Measurements from ENCODE around the gene FOXL3.
"Not testable (repeated sequence)": the region's sequence is repeated elsewhere in the genome, so short reads cannot be mapped to it uniquely, and the experiment has no call there.

FOXL3 gene

DNA sequence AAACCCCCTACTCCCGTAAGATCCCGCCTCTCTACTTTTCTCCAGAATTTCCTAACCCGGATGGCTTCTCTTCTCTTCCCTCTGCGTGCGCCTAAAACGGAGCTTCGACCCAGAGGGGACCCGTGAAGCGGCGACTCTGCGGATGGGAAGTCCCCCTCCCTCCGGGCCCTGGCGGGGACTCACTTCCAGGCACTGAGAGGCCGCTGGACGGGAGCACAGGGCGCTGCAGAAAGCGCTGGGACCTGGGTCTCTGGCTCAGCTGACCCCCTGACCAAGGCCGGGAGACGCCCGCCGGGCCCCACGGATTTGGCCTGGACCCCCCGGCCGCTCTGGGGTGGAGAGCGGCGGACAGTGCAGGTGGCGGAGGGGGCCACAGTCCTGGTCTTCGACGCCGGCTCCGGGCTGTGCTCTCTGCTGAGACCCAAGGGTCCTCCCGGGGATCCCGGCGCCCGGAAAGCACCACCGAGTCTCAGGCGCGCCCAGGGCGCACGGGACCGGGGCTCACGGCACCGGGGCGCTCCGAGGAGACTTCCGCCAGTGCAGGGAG lies 688 bp upstream of the FOXL3 start:
- peak; percentile 42 for DNase-seq (ENCODE audit: low spot score)

DNA sequence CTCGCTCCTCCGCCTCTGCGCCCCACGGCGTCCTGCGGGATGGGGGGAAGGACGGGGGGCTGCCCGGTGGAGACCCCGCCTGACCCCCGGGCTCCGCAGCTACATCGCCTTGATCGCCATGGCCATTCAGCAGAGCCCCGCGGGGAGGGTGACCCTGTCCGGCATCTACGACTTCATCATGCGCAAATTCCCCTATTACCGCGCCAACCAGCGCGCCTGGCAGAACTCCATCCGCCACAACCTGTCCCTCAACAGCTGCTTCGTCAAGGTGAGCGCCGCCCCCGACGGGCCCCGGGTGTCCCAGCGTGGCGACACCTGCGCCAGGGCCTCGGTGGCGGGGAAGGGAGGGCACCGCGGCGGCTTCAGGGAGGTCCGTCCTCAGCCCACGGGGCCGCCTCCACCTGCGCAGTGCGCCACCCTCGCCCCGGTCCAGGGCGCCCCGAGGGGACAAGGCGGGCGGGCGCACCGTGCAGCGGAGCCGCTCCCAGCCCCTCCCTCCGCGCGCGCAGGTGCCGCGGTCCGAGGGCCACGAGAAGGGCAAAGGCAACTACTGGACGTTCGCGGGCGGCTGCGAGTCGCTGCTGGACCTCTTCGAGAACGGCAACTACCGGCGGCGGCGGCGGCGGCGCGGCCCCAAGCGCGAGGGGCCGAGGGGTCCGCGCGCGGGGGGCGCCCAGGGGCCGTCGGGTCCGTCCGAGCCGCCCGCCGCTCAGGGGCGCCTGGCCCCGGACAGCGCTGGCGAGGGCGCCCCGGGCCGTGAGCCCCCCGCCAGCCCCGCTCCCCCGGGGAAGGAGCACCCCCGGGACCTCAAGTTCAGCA lies 793 bp downstream of the FOXL3 start:
- DNase-seq (ENCODE audit: low spot score): no peak

DNA sequence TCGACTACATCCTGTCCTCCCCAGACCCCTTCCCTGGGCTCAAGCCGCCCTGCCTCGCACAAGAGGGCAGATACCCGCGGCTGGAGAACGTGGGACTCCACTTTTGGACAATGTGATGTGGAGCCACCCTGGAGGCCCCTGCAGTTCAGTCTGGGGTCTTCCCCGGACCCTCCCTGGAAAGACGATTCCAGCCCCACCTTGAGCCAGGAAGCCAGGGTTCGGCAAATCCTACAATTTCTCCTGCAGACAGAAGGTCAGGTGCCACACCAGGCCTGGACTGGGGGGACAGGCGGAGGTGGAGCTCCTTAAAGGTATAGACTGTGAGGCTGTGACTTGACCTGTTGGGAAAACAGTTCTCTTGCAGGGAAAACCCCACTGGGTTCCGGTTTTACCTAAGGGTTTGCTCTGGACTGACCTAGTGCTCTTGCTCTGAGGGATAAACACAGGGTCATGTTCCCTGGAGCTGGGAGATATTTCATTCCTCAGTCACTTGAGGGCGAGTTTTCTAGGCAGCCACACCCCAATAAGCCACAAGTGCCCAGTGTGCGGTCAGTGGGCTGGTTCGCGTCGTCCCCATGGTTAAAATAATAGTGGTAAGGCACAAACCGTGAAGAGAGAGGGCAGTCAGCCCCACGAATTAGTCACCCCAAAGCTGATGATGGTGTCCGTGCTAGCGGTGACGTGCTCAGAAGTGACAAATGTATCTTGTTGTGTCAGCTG lies 1.6 kb downstream of the FOXL3 start:
- DNase-seq (ENCODE audit: low spot score): no peak

DNA sequence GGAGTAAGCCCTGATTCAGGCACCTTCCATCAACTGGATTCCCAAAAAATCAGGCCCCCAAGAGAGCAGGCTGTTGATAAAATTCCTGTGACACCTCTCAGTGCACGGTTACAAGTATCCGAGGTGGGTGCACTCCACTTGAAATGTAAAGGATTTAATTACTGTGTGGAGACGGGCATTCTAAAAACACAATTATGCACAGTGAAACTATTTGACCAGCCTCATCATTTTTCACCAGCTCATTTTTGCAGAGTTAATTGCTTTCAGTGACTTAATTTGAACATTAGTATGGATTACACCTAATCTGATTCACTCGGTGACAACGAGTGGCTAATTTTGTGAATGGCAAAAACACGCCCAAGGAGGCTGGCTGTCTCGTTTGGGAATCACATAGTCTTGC lies 2.3 kb downstream of the FOXL3 start:
- no peak for DNase-seq (ENCODE audit: low spot score)

DNA sequence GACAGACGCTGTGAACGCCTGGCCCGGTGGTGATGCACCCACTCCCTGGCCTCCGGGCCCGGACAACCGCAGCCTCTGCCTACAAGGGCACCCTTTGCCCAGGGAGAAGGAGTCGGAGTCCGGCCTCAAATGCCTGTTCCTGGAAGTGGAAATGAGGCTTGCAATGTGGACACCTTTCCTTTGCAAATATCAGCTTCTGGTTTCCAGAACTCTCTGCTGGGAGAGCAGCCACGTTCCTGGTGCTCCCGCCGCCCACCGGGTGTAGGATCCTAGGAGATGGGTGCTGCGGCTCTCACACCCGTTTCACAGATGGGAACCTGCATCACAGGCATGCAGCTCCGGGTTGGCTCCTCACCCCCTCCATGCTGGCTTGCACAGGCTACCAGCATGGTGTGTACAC lies 2.9 kb downstream of the FOXL3 start:
- no peak for DNase-seq (ENCODE audit: low spot score)

DNA sequence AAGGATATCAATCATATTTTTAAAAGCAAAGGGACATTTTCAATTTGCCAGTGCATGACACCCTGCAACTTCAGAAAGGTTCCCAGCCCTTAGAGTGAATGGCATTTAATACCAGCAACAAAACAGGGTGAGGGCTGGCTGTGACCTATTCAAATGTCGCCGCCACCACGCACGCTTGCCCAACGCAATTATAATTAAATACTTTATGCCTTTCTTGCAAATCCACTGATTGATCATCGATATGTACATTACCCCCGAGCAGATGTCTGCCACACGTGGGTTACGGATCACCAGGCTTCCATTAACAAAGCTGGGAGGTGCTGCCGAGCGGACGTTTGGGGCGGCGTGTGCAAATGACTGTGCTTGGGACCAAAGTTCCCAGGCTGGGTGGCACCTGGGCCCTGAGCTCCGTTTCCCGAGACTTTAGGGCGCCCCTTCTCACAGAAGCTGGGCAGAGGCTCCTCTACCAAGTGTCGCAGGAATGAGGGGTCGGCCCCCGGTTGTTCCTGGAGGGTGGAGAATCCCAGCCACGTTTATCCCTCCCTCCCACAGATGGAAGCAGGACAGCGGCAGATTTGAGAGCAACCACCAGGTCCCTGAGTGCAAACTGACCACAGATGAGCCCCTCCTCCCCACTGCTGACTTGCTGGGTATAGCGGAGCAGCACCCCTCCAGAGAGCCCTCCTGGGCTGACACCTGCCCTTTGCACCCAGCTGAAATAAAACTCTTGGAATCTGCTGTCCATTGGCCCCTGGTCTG lies 3.9 kb downstream of the FOXL3 start:
- no peak for DNase-seq (ENCODE audit: low spot score)

DNA sequence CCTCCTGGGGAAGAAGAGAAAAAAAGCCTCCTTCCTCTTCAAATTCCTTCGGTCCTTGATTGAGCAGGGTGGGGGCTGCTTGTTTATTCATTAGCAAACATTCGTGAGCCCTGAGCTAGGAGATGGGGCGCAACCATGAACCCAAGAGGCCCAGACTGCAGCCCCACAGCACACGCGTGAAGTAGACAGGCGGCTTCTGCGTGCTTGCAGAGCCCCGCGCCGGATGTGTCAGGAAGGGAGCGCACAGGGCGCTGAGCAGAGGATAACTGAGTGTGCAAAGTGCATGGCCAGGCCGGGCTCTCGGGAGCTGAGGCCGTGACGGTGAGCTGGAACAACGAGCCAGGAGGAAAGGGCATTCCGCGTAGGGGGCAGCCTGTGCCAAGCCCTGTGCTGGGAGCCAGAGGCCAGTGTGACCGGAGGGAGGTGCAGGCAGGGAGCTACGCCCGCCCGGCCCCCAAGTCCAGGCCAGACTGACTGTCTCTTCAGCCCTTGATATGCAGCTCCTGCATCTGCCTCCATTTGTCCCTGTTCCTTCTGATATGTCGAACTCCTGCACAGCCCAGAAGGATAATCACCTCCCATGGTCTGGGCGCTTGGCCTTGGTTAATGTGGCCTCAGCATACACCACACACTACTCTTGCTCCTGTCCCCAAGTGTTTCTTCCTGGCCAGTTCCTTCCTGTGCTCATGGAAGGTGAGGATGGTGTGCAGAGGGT lies 4.6 kb downstream of the FOXL3 start:
- peak; percentile 27 for DNase-seq (ENCODE audit: low spot score)

DNA sequence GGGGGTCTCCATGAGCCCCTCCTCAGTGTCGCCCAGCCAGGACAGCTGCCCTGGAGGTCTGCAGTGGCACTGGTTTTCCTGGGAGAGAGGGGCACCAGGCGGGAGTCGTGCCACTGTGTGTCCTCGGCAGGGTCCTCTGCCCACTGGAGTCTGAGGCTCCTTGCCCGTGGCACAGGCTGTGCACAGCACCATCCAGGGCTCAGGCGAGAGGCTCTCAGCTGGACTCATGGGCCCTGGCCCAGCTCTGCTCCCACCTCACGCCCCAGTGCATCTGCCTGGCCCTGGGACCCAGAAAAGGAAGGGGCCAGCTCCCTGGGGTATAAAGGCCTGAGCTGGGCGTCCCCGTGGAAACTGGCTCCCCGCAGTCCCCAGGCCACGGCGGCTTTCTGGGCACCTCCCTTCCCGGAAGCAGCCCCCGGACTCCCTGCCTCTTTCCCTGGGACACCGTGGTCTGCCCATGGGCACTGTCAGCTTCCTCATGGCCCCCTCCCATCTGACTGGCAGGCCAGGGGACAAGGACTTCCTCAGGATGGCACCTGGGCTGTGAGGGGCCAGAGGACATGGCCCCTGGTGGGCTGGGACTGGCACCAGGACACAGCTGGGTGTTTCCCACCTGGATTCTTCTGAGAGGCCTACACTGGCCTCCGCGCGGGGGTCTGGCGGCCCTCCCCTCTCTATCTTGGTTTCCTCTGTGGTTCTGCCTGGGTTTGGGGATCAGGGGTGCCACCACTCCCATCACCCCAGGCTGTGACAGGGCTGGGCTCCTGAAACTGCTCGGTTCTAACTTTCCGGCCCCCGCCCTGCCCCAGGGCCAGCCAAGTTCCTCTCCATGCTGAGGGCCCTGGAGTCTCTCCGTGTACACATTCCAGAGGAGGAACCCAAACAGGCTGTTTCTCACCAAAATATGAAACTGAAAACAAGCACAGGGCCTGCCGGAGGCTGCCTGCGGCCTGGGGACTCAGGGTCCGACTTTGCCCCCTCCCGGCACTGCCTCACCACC lies 5.5 kb downstream of the FOXL3 start:
- DNase-seq (ENCODE audit: low spot score): peak; percentile 30

DNA sequence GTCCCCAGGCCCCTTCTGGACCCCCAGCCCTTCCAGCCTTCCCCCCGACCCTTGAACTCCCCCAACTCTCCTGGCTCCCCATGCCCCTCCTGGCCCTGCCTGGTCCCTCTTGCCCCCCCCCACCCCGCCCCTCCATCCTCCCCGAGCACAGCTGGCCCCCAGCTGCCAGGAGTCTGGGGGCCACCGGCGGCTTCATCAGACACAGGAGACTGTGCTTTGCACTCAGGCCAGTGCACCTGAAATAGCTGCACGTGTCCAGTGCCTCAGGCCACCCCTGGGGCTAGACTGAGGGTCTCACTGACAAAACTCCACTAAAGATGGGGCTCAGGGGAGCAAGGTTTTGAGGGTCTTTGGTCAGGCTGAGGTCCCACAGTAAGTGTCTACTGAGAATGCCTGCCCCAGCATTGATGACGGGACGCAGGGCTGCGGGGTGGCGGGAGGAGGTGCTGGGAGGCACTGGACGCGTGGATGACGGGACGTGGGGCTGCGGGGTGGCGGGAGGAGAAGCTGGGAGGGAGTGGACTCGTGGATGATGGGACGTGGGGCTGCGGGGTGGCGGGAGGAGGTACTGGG lies 6.5 kb downstream of the FOXL3 start:
- DNase-seq (ENCODE audit: low spot score): peak; percentile 12

DNA sequence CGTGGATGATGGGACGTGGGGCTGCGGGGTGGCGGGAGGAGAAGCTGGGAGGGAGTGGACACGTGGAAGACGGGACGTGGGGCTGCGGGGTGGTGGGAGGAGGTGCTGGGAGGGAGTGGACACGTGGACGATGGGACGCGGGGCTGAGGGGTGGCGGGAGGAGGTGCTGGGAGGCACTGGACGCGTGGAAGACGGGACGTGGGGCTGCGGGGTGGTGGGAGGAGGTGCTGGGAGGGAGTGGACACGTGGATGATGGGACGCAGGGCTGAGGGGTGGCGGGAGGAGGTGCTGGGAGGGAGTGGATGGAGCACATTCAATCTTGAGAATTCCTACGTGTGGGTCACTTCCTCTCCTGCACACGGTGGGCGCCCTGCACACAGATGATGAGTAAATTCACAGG lies 7.2 kb downstream of the FOXL3 start:
- not testable (repeated sequence) for DNase-seq (ENCODE audit: low spot score)

DNA sequence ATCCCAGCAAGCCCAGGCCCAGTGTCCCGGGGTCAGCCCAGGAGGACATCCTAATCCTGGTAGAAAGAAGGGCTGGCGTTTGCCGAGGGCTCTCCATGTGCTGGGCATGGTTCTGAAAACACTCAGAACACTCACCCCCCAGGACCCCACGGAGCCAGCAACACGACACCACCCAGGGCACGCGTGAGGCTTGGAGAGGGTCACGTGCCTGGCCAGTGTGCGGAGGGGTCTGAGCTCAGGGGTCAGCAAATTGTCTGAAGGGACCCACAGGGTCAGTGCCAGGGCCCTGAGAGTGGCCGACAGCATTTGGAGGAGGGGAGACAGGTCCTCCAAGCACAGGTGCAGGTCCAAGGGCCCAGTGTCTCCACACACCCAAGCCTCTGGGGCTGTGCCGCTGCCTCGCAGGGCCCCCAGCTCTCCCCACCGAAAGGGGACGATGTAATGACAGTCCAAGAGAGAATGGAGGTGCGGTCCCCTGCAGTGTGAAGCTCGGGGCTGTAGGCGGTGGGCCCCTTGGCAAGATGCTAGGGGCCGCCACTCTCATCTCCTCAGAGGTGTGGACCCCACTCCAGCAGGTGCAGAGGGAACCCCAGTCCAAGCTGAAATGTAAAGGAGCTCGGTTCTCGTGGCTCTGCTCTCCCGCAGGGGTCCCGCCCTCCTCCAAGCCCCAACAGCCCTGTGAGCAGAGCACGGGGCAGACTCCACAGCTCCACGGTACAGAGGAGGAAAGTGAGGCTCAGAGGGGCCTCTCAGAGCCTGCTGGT lies 7.8 kb downstream of the FOXL3 start:
- peak; percentile 22 for DNase-seq (ENCODE audit: low spot score)

DNA sequence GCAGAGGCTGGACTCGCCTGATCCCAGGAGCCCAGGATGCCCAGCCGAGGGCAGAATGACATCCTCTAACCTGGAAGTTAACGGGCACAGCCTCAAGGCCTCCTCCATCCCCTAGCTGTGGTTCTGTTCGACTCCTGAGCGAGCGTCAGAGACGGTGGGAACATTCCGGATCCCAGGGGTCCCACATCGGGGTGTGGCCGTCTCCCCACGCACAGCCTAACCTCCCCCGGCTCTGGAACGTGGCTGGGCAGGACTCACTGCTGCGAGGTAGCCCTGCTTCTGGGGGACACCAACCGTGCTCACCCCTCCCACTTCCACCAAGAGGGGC lies 8.4 kb downstream of the FOXL3 start:
- peak; percentile 12 for DNase-seq (ENCODE audit: low spot score)

DNA sequence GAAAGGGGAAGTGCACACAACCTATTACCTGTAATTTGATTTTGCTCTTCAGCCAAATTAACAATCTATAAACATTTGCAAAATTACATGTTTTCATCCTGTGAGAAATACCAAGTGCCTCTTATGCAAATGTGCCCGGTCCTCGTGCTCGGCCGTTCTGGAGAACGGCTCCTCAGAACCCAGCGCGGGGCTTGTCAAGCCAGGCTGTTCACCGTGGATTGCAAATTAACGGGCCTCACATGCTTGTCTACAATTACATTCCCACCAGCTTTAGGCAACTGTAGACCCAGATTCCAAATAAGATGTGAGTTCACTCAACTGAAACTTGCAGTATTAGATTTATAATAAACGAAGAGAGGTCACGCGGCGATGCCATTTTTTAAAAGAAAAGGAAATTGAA lies 8.8 kb downstream of the FOXL3 start:
- no peak for DNase-seq (ENCODE audit: low spot score)

DNA sequence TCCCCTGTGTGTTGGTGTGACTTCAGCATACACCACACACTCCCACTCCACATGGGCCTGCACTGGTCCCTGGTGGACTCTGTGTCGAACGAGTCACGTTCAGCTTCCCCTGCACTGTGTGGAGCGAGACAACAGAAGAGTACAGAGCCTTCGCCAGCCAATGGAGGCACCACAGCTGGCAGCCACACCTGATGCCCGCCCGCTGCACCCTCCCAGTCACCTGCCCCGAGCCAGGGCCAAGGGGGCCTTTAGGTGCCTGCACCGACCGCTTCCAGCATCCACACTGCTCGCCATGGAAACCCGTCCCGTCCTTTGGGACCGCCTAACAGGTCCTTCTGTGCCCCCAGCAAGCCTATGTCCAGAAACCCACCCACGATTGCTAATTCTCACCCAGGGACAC lies 9.2 kb downstream of the FOXL3 start:
- peak; percentile 20 for DNase-seq (ENCODE audit: low spot score)

DNA sequence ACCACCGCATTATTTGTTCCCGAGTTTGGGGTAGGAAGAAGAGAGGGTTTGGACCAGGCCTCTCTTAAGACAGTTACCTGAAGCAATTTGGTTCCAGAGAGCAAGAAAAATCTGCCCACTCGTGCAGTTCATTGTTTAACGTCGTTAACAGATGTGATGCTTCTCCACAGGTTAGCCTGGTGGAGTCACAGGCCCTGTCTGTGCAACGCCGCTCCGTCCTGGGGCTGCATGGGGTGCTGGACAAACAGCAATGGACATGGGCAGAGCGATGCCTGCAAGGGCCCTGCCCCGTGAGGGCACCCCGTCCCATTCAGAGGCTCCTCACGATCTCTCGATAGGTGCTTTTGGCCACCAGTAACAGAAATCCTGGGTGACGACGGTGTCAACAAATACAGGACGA lies 9.7 kb downstream of the FOXL3 start:
- DNase-seq (ENCODE audit: low spot score): peak; percentile 26

DNA sequence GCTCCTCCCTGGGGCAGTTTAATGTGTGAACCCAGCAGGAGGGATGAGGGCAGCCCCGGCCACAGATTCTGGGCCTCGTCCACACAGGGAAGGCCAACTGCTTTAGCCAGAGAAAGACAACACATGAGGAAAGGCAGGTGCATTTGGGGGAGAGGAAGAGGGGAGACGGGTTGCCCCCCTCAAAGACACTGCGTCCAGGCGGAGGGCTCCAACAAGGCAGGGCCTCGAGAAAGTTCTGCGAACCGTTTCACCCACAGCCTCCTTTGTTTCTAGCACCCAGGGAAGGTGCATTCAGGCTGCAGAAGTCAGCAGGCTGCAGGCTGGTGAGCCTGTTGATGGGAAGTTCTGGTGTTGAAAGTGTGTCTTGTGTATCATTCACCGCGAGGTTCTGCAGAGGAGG lies 10.1 kb downstream of the FOXL3 start:
- DNase-seq (ENCODE audit: low spot score): peak; percentile 10

DNA sequence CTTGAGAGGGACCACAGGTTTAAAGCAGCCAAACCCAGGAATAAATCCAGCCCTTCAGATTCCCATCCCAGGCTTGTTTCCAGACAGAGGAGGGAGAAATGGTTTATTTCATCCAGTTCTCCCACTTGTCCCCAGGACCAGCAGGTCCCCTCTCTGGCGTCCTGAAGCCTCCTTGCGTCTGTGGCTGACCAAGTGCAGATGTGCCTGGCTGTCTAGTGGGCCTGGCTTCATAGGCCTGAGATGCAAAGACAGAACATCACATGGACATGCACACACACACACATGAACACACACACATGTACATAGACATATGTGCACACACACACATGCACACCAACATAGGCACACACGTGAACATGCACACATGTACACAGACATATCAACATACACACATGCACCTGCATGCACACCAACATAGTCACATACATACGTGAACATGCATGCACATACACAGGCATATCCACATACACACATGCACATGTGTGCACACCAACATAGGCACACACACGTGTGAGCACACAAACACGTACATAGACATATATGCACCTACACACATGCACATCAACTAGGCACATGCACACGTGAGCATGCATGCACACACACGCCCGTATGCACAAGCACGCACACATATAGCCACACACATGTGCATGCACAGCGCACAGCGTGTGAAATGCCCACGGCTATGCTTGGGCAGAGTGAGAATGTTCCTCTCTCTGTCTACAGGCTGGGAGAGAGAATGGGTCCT lies 10.7 kb downstream of the FOXL3 start:
- DNase-seq (ENCODE audit: low spot score): peak; percentile 12

DNA sequence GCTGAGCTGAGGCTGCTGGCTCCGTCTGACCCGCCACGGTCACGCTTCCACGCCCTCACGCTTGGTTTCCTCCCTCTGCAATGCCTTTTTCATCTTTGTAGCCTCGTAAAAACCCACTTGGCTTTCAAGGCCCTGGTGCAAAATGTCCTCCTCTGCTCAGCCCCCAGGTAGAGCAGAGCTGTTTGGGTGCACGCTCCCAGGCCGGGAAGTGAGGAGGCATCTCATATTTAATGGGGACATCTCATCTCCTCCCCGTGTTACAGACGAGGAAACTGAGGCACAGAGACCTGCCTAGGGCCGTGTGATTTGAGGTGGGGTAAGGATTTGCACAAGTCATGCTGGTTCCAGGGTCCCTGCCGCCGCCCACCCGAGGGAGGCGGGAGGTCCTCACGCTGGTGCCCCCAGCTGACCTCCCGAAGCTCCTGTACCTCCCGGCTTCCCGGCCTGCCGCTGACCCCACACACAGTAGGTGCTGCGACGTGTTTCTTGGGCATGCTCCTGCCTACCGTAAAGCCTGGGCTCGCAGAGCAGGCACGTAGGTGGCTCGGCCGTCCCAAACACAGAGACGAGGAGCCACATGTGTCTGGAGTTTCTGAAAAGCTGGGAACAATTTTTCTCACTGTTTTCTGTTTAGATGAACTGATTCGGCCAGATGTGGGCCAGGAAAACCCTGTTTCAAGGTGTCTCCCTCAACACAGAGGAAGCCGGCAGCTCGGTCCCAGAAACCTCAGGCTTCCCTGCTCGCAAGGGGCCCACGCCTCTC lies 11.5 kb downstream of the FOXL3 start:
- DNase-seq (ENCODE audit: low spot score): peak; percentile 21
